ENCODE data around the gene UNC13B. TPM values are rescaled to one million over a fixed set of nuclear protein-coding genes. Genes with fewer than 3 reads are reported as not detected.
A peak's percentile ranks its signal among the peaks of the same experiment; 100 is the strongest.

Gene UNC13B
- total RNA-seq, 1 experiment from 2014 or later: 19.7 TPM

- no peaks in the 10 kb centered on the region for H3K36me3 Mint-ChIP-seq (ENCODE audit: insufficient read depth, unreplicated experiment)
- TF ChIP-seq CTCF (IDR thresholded peaks at IDR 0.05; ENCODE audit: insufficient read depth in 1 of 2, low read depth in 1 of 2, low read length in 1 of 2, severe bottlenecking in 1 of 2, unreplicated experiment in 1 of 2): no peak
- no TSS peak for BruUV-seq (replicated peaks)
- H3K4me3 Mint-ChIP-seq (ENCODE audit: unreplicated experiment): no peak overlapping the region
- ChIA-PET POLR2A (no interaction called here), CTCF (no interaction called here)
- H3K9me3 Mint-ChIP-seq (ENCODE audit: unreplicated experiment): no peaks in the 10 kb centered on the region
- Histone ChIP-seq H3K9me3 (no peaks in the 10 kb centered on the region; the same call in 1 of the 2 replicates), H3K4me1 (peaks cover 10% of the 10 kb centered on the region; the same call in 1 of the 2 replicates), H3K4me3 (ENCODE audit: low read depth, low read length) (no peak overlapping the region), H3K27me3 (replicated peaks; ENCODE audit: control insufficient read depth, insufficient read depth, low read length) (no peaks in the 10 kb centered on the region), H3K36me3 (ENCODE audit: control insufficient read depth, insufficient read depth, low read length) (no peaks in the 10 kb centered on the region)
- H3K27ac Mint-ChIP-seq (ENCODE audit: unreplicated experiment): no peak overlapping the region
- no peak for DNase-seq
- H3K27me3 Mint-ChIP-seq (ENCODE audit: insufficient read depth, unreplicated experiment): no peaks in the 10 kb centered on the region
- intact Hi-C loops (cut with micrococcal nuclease; ENCODE audit: unreplicated experiment): loop anchor here (1.0 kb wide), 1 partner anchor 9 kb away; no protein-coding TSS in a partner anchor
- peaks cover 7% of the 10 kb centered on the region for H3K4me1 Mint-ChIP-seq (ENCODE audit: low read depth, unreplicated experiment)
Measured at GRCh38 chr9:35227284-35227683, 65.5 kb downstream of the UNC13B start.

GRCh38 chr9:35229066-35229778 lies 67.4 kb downstream of the UNC13B start:
- no peaks in the 10 kb centered on the region for H3K36me3 Mint-ChIP-seq (ENCODE audit: insufficient read depth, unreplicated experiment)
- H3K4me1 Mint-ChIP-seq (ENCODE audit: low read depth, unreplicated experiment): peaks cover 7% of the 10 kb centered on the region
- peak in 1 of 2 experiments; percentile 21 for DNase-seq
- H3K27ac Mint-ChIP-seq (ENCODE audit: unreplicated experiment): no peak overlapping the region
- BruUV-seq (replicated peaks): no TSS peak
- no peak for TF ChIP-seq CTCF (IDR thresholded peaks at IDR 0.05; ENCODE audit: insufficient read depth in 1 of 2, low read depth in 1 of 2, low read length in 1 of 2, severe bottlenecking in 1 of 2, unreplicated experiment in 1 of 2)
- Histone ChIP-seq H3K27me3 (replicated peaks; ENCODE audit: control insufficient read depth, insufficient read depth, low read length) (no peaks in the 10 kb centered on the region), H3K36me3 (ENCODE audit: control insufficient read depth, insufficient read depth, low read length) (no peaks in the 10 kb centered on the region), H3K4me1 (peaks cover 10% of the 10 kb centered on the region; the same call in 1 of the 2 replicates), H3K4me3 (ENCODE audit: low read depth, low read length) (no peak overlapping the region), H3K9me3 (no peaks in the 10 kb centered on the region)
- CTCF ChIA-PET: interaction anchor here (0.6 kb wide), 2 partner anchors 68 to 158 kb away, joined by 3 to 4 read pairs; no protein-coding TSS in a partner anchor
- no peak overlapping the region for H3K4me3 Mint-ChIP-seq (ENCODE audit: unreplicated experiment)
- intact Hi-C loops (cut with micrococcal nuclease; ENCODE audit: unreplicated experiment): no loop called here
- POLR2A ChIA-PET: no interaction called here
- H3K9me3 Mint-ChIP-seq (ENCODE audit: unreplicated experiment): no peaks in the 10 kb centered on the region
- H3K27me3 Mint-ChIP-seq (ENCODE audit: insufficient read depth, unreplicated experiment): no peaks in the 10 kb centered on the region

GRCh38 chr9:35229779-35230143 lies 68.0 kb downstream of the UNC13B start:
- no peaks in the 10 kb centered on the region for H3K36me3 ChIP-seq (ENCODE audit: control insufficient read depth, insufficient read depth, low read length)
- DNase-seq: no peak
- Mint-ChIP-seq H3K36me3 (ENCODE audit: insufficient read depth, unreplicated experiment) (no peaks in the 10 kb centered on the region), H3K27ac (ENCODE audit: unreplicated experiment) (no peak overlapping the region), H3K4me3 (ENCODE audit: unreplicated experiment) (no peak overlapping the region), H3K27me3 (ENCODE audit: insufficient read depth, unreplicated experiment) (no peaks in the 10 kb centered on the region), H3K4me1 (ENCODE audit: low read depth, unreplicated experiment) (peaks cover 7% of the 10 kb centered on the region), H3K9me3 (ENCODE audit: unreplicated experiment) (no peaks in the 10 kb centered on the region)
- H3K4me3 ChIP-seq (ENCODE audit: low read depth, low read length): no peak overlapping the region
- no peaks in the 10 kb centered on the region for H3K27me3 ChIP-seq (replicated peaks; ENCODE audit: control insufficient read depth, insufficient read depth, low read length)
- POLR2A ChIA-PET: no interaction called here
- H3K4me1 ChIP-seq: peaks cover 10% of the 10 kb centered on the region; the same call in 1 of the 2 replicates
- BruUV-seq (replicated peaks): no TSS peak
- H3K9me3 ChIP-seq: no peaks in the 10 kb centered on the region
- no peak for TF ChIP-seq CTCF (IDR thresholded peaks at IDR 0.05; ENCODE audit: insufficient read depth in 1 of 2, low read depth in 1 of 2, low read length in 1 of 2, severe bottlenecking in 1 of 2, unreplicated experiment in 1 of 2)
- intact Hi-C loops (cut with micrococcal nuclease; ENCODE audit: unreplicated experiment): no loop called here
- CTCF ChIA-PET: interaction anchor here (0.6 kb wide), 1 partner anchor 68 kb away, joined by 3 read pairs; no protein-coding TSS in a partner anchor

Data from Caco-2 (cell line).